Activated T-cell treated with anti-CD3 and anti-CD28 coated beads, Interleukin-2, amount 50 U/mL, for 4 hours (primary cell): ENCODE measurements around the gene ZNF865. TPM values are rescaled to one million over a fixed set of nuclear protein-coding genes. Genes with fewer than 3 reads are reported as not detected.

Experiments
- ATAC-seq, 2 donors: fragments of 200-7000 bp; cut with Tn5 transposase; one replicate each; pipeline ENCODE4 v1.10.0; 2021
- DNase-seq: peaks from one replicate; pipeline ENCODE4 v3.0.0-alpha.2; 2020
- H3K27me3 Mint-ChIP-seq: one replicate; pipeline ENCODE4 v1.8.0; 2021; ENCODE audit warnings: low read depth, mixed read lengths
- H3K36me3 Mint-ChIP-seq: one replicate; pipeline ENCODE4 v1.8.0; 2022; ENCODE audit warnings: mixed read lengths; ENCODE audit not compliant: insufficient read depth
- H3K4me1 Mint-ChIP-seq: one replicate; pipeline ENCODE4 v1.8.0; 2021; ENCODE audit warnings: low read depth, mixed read lengths
- H3K4me3 Mint-ChIP-seq: one replicate; pipeline ENCODE4 v1.8.0; 2021; ENCODE audit warnings: mild to moderate bottlenecking, moderate library complexity, mixed read lengths
- H3K9me3 Mint-ChIP-seq: one replicate; pipeline ENCODE4 v1.8.0; 2021; ENCODE audit warnings: mixed read lengths
- total RNA-seq, 3 donors: library from RNA; stranded (reverse); gene quantifications; one replicate each; pipeline ENCODE4 v1.2.1, GENCODE V29; 2021

Gene ZNF865
- total RNA-seq, 3 donors from 2014 or later = 14.5 to 15.9 (median 15.4) TPM

DNA sequence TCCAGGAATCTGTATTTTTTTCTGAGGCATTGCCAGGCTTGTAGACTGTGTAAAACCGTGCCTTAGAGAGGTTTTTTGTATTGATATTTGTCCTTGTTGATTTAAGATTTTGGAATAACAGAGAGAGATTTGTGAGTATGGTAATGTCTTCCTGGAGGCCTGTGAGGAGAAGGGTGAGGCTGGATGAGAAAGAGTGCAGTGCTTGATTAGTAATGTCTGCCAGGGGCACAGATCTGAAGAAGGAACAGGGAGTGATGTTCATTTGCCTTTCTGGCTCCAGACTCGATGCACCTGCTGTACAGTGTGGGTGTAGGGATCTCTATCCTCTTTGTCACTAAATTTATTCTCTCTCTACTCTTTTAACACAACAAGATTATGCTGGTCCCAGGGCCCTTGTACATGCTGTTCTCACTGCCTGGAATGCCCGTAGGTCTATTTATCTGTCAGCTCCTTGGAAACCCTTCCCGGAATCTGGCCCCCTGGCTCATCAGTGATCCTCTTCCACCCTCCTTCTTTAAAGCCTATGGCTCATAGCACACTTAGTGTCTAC is 10.4 kb upstream of the ZNF865 start:
- DNase-seq (no peak), ATAC-seq (no peak)
- H3K36me3 Mint-ChIP-seq = peaks cover 36% of the 10 kb centered on the region
- H3K4me3 Mint-ChIP-seq = no peak overlapping the region
- peaks cover 11% of the 10 kb centered on the region for H3K9me3 Mint-ChIP-seq
- no peaks in the 10 kb centered on the region for H3K27me3 Mint-ChIP-seq
- H3K4me1 Mint-ChIP-seq = peaks cover 7% of the 10 kb centered on the region

DNA sequence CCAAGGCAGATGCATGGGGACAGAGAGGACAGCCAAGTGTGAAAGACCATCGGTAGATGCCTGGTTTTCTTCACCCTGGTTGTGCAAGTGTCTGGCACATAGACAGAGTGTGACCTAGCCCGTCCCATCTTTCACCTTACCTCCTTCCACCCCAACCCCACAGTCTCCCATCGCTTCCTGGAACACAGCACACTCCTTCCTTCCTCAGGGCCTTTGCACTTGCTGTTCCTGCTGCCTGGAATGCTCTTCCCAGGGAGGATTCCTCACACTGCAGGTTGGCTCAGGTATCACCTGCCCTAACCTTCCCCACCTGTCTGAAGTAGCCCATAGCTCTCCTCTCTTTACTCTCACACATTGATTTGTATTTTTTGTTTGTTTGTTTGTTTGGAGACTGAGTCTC is 9.1 kb upstream of the ZNF865 start:
- H3K9me3 Mint-ChIP-seq = peaks cover 11% of the 10 kb centered on the region
- H3K36me3 Mint-ChIP-seq = peaks cover 34% of the 10 kb centered on the region
- no peak for DNase-seq
- peaks cover 12% of the 10 kb centered on the region for H3K4me1 Mint-ChIP-seq
- ATAC-seq = no peak
- H3K4me3 Mint-ChIP-seq = no peak overlapping the region
- no peaks in the 10 kb centered on the region for H3K27me3 Mint-ChIP-seq

DNA sequence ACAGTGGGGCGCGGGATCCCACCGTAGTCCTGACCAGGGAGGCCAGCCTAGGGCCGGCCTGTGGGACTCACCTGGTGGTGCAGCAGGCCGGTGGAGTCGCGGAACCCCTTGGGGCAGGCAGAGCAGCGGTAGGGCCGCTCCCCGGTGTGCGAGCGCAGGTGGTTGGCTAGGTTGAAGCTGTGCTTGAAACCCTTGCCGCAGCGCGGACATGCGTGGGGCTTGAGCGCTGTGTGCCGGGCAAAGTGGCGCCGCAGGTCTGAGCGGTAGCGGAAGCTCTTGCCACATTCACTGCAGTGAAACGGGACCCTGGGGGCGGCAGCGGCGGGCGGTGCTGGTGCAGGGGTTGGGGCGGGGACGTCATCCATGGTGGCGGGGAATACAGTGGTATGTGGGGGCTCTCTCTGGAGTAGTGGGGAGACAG is 7.9 kb upstream of the ZNF865 start:
- ATAC-seq (no peak), DNase-seq (no peak)
- no peak overlapping the region for H3K4me3 Mint-ChIP-seq
- peaks cover 17% of the 10 kb centered on the region for H3K4me1 Mint-ChIP-seq
- H3K36me3 Mint-ChIP-seq = peaks cover 28% of the 10 kb centered on the region
- H3K27me3 Mint-ChIP-seq = no peaks in the 10 kb centered on the region
- H3K9me3 Mint-ChIP-seq = peaks cover 11% of the 10 kb centered on the region

DNA sequence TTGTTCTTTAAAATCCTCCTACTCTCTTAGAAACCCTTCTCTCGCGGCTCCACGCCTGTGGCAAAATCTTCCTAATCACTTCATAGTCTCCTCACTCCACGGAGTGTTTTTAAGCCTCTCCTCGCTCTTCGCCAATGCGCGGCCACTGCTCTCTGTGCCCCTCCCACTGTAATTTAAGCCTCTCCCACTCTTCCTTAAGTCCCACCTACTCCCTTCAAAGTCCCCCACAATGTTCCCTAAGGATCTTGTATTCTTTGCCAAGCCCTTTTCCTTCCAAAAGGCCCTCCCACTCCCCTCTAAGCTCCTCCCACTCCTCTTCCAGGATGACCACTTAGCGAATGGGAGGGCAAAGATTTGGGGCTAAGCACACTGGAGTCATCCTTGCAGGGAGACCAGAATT is 7.4 kb upstream of the ZNF865 start:
- H3K36me3 Mint-ChIP-seq = peaks cover 28% of the 10 kb centered on the region

DNA sequence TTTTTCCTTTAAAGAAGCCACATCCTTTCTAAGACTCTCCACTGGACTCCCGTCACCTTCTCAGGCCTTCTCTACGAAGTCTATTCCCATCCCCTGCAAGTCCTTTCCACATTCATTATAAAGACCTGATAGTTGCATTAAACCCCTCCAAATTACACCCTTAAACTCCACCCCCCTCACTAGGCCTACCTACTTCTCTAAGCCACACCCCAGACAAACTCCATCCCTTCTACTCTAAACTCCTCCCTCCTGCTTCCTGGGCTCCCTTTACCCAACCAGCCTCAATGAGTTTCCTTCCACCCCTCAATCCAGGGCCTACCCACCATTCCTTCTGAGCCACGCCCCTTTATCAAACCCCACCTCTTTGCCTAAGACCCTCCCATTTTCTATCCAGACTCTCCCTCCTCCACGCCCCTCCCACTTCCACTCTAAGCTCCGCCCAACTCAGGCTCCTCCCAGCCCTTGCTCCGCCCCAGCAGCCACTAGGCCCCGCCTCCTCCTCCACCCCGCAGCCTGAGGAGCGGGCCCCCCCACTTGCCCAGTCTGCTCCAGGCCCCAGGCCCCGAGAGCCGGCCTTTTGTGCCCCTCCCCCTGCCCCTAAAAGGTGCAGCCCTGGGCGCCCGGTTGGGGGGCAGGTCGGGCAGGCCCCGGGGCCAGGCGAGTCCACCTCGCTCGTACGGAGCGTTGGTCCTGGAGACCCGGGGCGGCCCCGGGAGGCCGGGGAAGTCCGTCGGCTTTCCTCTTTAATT is 6.6 kb upstream of the ZNF865 start:
- DNase-seq (peak; percentile 89), ATAC-seq (peak; percentile 72 to 76)
- H3K36me3 Mint-ChIP-seq = peaks cover 28% of the 10 kb centered on the region
- H3K4me1 Mint-ChIP-seq = peaks cover 19% of the 10 kb centered on the region
- no peaks in the 10 kb centered on the region for H3K27me3 Mint-ChIP-seq
- peak overlapping the region; percentile 97 for H3K4me3 Mint-ChIP-seq
- H3K9me3 Mint-ChIP-seq = peaks cover 11% of the 10 kb centered on the region

More for the DNA sequence above, 7.4 kb upstream of the ZNF865 start:
- ATAC-seq = no peak
- Mint-ChIP-seq H3K4me1 (peaks cover 17% of the 10 kb centered on the region), H3K27me3 (no peaks in the 10 kb centered on the region), H3K9me3 (peaks cover 11% of the 10 kb centered on the region), H3K4me3 (no peak overlapping the region)
- DNase-seq = no peak

DNA sequence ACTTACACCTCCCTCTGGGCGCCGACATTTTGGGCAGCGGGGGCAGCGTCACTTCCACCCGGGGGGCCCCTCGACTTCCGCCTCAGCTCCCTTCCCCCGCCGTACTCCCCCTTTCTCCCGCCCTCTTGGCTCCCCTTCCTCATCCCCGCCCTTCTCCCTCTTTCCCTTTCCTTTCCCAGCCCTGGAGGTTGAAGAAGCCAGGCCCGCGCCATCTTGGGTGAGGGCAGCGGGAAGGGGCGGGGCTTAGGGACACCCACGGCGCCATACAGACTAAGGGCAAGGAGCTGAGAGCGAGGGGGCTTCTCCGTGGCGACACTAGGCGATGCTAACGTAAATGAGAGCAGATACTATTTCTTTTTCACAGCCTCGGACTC is 6.0 kb upstream of the ZNF865 start, which contains the start of gene FIZ1:
TSS of gene FIZ1 (minus strand) at position 50 of the 374 bp plus-strand sequence. CDS start 1,652 bp downstream, outside the sequence.
- peak within 1 kb of the TSS; percentile 97 for H3K4me3 Mint-ChIP-seq

DNA sequence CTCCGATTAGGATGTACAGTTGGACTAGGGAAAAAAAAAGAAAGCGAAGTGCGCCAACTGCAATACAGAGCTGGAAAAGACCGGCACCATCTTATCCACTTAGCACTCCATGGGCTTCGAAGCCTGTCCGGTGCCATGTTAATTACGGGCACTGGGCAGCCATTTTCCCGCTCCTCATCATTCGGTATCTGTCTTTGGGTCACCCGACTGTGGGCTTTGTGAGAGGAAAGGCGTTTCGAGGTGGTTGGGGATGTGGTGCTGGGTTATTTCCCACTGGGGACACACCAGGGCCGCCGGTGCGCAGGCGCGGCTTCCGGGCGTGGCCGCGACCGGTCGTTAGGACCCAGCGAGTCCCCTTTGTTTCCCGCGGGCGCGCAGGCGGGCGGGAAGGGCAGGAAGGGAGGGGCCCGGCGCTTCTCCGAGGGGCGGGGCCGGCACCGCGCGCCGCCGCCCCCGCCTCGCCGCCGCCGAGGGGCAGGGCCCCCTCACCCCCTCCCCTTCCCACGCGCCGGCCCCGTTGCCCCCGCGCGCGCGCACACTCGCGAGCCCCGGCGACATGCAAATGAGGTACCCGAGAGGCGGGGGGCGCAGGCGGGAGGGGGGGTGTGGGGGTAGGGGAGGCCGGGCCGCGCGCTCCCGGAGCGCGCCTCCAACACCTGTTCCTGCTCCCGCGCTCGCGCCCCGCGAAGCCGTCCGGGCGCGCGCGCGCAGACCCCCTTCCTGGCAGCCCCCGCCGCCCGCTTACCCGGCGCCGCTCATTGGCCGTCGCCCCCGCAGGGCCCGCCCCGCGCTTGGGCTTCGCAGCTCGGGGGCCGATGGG is 5.4 kb upstream of the ZNF865 start, which contains the start of gene ZNF524:
TSS of gene ZNF524 (plus strand) at position 447 of the 820 bp plus-strand sequence. CDS start 1,825 bp downstream, outside the sequence.
- Mint-ChIP-seq H3K4me3 (peak within 1 kb of the TSS; percentile 97), H3K27me3 (no peaks in the 10 kb centered on the region), H3K4me1 (peaks cover 24% of the 10 kb centered on the region), H3K9me3 (peaks cover 8% of the 10 kb centered on the region), H3K36me3 (peaks cover 24% of the 10 kb centered on the region)
- ATAC-seq = peak; percentile 62 to 63
- peak; percentile 77 for DNase-seq

More for the DNA sequence above, 6.0 kb upstream of the ZNF865 start, which contains the start of gene FIZ1:
- H3K36me3 Mint-ChIP-seq = peaks cover 28% of the 10 kb centered on the region
- ATAC-seq = peak; percentile 80 to 81
- no peaks in the 10 kb centered on the region for H3K27me3 Mint-ChIP-seq
- peaks cover 21% of the 10 kb centered on the region for H3K4me1 Mint-ChIP-seq
- peak; percentile 94 for DNase-seq
- H3K9me3 Mint-ChIP-seq = peaks cover 11% of the 10 kb centered on the region

DNA sequence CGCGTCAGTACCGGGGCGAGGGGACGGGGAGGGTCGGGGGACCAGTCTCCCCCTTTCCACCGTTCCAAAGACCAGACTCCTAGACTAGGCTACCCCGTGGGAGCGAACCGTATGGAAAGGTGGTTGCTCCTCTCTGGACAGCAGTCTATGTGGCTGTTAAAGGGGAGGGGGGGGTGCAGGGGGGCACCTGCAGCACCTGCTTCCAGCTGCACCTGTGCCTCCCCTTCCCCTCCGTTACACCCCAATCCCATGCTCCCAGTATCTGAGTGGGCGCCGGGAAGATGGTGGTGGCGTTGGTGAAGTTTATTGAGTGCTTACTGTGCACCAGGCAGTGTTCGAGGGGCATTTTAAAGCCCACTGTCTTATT is 4.8 kb upstream of the ZNF865 start:
- Mint-ChIP-seq H3K9me3 (peaks cover 2% of the 10 kb centered on the region), H3K4me1 (peaks cover 25% of the 10 kb centered on the region)
- no peak for DNase-seq

DNA sequence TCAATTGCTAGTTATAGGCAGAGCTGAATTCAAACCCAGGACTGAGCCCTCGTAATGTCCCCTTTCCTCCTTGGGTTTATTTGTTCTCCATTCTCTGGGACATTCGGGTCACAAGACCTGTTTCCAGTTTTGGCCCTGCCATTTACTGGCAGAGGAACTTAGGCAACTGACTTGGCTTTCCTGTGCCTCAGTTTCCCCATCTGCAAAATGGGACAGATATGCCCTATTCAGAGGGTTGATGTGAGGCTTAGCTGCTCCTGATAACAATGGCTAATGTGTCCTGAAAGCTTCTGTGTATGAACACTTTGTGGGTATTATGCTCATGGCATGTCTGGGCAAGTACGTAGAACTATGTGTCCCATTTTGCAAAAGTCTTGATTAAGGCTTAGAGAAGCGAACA is 4.4 kb upstream of the ZNF865 start:
- Mint-ChIP-seq H3K4me3 (peak overlapping the region; percentile 77), H3K4me1 (peaks cover 26% of the 10 kb centered on the region), H3K9me3 (no peaks in the 10 kb centered on the region), H3K36me3 (peaks cover 13% of the 10 kb centered on the region), H3K27me3 (no peaks in the 10 kb centered on the region)
- ATAC-seq = no peak
- DNase-seq = no peak

More for the DNA sequence above, 4.8 kb upstream of the ZNF865 start:
- Mint-ChIP-seq H3K27me3 (no peaks in the 10 kb centered on the region), H3K4me3 (peak overlapping the region; percentile 77), H3K36me3 (peaks cover 18% of the 10 kb centered on the region)
- ATAC-seq = no peak

DNA sequence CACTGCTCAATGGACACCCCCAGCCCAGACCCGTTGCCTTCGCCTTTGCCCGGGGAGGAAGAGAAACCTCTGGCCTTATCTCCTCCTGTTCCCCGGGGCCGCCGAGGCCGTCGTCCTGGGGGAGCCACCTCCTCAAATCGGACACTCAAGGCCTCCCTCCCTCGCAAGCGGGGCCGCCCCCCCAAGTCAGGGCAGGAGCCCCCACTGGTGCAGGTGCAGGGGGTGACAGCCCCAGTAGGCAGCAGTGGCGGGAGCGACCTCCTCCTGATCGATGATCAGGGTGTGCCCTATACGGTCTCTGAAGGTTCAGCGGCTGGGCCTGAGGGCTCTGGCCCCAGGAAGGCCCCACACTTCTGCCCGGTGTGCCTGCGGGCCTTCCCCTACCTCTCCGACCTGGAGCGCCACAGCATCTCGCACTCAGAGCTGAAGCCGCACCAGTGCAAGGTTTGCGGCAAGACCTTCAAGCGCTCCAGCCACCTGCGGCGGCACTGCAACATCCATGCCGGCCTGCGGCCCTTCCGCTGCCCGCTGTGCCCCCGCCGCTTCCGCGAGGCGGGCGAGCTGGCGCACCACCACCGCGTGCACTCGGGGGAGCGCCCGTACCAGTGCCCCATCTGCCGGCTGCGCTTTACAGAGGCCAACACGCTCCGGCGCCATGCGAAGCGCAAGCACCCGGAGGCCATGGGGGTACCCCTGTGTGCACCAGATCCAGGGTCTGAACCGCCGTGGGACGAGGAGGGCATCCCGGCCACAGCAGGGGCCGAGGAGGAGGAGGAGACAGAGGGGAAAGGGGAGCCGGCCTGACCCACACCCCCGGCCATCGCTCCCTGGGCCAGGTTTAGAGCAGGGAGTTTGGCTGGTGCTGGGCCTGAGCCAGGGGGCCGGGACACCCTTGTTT is 3.1 kb upstream of the ZNF865 start:
- Mint-ChIP-seq H3K4me1 (peaks cover 37% of the 10 kb centered on the region), H3K27me3 (no peaks in the 10 kb centered on the region), H3K4me3 (no peak overlapping the region), H3K36me3 (peaks cover 7% of the 10 kb centered on the region), H3K9me3 (no peaks in the 10 kb centered on the region)
- no peak for ATAC-seq
- DNase-seq = no peak

DNA sequence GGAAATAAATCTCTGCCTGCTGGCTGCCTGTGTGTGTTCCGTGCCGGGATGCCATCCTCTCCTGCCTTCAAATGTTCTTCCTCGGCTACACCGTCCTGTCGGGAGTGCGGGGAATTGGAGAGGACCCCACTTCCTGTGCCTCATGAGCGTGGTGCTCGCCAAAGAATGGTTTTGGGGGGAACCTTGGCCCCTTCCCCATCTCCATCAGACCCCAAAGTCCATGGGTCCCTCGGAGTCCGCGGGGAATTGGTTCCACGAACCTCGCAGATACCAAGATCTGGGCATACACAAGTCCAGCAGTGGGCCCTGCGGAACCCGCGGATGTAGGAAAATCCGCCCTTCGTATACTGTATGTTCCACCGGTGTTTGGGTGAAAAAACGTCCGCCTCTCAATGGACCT is 2.3 kb upstream of the ZNF865 start:
- DNase-seq (no peak), ATAC-seq (no peak)
- Mint-ChIP-seq H3K4me1 (peaks cover 45% of the 10 kb centered on the region), H3K9me3 (no peaks in the 10 kb centered on the region), H3K36me3 (peaks cover 11% of the 10 kb centered on the region), H3K27me3 (no peaks in the 10 kb centered on the region), H3K4me3 (no peak overlapping the region)

DNA sequence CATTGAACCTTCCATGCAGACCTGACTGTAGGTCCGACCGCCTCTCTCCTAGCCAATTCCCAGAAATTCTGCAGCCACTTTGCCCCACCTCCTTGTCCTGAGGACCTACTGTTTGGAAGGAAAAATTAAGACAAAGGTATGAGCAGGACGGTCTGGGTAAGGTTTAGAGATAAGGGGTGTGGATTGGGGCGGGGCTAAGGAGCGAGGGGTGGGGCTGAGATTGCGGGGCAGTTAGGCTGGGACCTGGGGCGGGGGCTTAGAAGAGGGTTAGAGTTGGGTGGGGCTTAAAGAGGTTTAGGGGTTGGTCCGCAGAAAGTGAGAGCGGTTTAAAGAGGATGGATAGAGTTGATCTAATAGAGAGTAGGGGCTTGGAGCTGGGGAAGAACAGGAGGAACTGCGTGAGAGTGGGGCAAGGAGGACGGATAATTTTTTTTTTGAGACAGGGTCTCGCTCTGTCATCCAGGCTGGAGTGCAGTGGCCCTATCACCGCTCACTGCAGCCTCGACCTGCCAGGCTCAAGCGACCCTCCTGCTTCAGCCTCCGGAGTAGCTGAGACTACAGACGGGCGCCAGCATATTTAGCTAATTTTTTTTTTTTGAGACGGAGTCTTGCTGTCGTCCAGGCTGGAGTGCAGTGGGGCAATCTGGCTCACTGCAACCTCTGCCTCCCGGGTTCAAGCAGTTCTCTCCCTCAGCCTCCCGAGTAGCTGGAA is 1.7 kb upstream of the ZNF865 start:
- no peak for ATAC-seq
- DNase-seq = no peak
- H3K4me3 Mint-ChIP-seq = peak overlapping the region; percentile 38
- no peaks in the 10 kb centered on the region for H3K27me3 Mint-ChIP-seq
- H3K9me3 Mint-ChIP-seq = no peaks in the 10 kb centered on the region
- peaks cover 45% of the 10 kb centered on the region for H3K4me1 Mint-ChIP-seq
- peaks cover 9% of the 10 kb centered on the region for H3K36me3 Mint-ChIP-seq

DNA sequence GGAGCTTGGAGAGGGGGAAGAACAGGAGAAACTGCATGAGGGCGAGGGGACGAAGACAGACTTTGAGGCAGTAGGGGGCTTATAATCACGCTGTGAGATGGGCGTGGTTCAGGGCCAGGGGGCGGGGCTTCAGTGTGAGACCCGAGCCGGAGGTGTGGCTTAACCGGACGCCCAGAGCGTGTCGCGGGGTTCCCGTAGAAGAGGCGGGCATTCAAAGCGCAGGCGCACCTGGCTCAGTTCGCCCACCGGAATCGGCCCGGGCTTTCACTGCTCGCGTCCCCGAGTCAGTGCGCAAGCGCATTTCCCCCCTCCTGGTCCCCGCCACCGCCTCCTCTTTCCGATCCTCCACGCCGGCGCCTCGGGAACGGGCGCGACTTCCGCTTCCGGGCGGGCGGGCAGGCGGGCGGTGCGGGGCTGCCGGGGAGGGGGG is 225 bp upstream of the ZNF865 start:
- Mint-ChIP-seq H3K36me3 (peaks cover 16% of the 10 kb centered on the region), H3K9me3 (no peaks in the 10 kb centered on the region), H3K4me3 (peak overlapping the region; percentile 87), H3K27me3 (no peaks in the 10 kb centered on the region), H3K4me1 (peaks cover 53% of the 10 kb centered on the region)
- DNase-seq (peak; percentile 99), ATAC-seq (peak; percentile 77 to 81)
